HG02798 (cell line): ENCODE data around the gene SATB2.

Experiments used
- ATAC-seq: cut with Tn5 transposase; IDR thresholded peaks from one replicate; pipeline ENCODE4 v1.9.1; 2021; ENCODE audit warnings: mild to moderate bottlenecking; ENCODE audit not compliant: unreplicated experiment, poor library complexity

The SATB2 gene

DNA sequence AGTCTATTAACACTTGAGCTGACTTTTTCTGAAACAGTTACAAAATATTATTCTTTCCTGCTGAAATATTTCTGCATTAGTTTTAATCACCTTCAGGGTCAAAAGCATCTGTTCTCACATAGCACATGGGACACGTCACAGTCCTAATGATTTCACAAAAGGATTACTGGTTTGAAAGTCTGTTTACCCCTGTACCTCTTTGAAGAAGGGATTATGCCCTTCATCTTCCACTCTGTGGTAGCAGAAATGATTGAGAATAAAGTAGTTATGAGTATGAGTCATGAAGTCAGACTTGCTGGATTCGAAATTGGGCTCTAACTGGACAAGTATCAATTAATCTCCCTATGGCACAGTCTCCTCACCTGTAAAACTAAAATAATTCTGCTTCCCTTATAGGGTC is 121.2 kb downstream of the SATB2 start:
- no peak for ATAC-seq

DNA sequence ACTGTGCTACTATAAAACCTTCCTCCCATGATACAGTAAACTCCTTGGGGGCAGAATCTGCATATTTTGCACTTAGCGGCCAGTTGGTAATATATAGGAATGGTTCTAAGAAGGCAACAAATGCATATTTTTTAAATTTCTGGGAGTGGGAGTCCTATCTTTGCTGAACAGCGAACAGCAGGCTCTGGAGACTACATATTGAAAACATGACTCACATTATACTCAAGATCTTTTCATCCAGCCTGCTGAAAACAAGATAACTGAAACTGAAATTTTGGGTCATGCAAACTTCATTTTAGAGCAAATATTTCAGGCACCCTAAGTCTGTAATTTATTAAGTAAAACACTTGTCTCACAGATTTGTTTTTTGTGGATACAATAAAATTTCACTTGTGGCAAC is 122.2 kb downstream of the SATB2 start:
- ATAC-seq = no peak

DNA sequence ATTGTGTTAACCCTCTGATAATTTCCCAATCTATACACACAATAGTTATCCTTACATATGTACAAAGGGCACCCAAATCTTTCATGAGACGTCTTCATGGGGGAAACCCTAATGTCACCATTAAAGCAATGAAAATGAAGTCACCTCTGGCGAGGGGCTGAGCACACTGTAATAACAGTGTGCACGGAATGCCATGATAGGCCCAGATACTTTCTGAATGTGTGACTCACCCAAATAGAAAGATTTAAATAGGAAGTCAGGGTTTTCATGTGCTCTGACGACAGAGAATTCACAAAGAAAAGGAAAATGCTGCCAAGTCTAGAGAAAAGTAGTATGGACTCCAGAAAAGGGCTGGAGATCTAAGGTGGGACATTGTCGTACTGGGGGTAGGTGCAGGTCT is 128.3 kb downstream of the SATB2 start:
- no peak for ATAC-seq

DNA sequence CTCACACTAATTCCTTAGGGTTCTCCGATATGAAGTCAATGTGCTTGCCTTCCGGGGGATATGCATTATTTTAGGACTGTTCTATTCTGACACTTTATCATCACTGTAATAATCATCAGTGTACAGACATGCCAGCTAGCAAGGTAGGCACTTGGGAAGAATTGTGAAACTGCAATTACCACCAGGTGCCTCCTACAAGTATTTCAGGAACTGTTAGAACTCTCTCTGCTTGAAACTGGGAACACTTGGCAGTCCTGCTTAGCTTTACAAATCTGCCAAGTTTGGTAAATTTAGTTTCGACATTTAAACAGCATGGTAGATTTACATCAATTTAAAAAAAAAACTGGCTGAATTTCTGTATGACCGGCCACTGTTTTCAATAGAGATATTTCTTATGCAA is 128.7 kb downstream of the SATB2 start:
- no peak for ATAC-seq

DNA sequence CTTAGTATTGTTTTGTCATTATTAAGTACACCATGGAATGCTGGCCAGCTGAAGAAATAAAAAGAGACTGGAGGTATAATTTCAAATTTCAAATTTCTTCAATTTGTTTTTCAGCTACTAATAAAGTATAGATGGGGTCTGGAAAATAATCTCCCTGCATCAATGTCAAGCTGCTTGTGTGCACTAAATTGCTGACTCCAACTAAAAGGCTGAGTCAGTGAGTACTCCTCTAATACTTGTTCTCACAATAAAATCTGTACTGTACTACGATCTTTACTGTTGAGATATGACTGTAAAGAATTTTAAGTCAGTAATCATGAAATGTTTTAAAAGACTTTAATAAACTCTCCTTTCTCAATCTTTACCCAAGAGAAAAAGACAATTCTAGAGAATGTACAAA is 131.9 kb downstream of the SATB2 start:
- no peak for ATAC-seq

DNA sequence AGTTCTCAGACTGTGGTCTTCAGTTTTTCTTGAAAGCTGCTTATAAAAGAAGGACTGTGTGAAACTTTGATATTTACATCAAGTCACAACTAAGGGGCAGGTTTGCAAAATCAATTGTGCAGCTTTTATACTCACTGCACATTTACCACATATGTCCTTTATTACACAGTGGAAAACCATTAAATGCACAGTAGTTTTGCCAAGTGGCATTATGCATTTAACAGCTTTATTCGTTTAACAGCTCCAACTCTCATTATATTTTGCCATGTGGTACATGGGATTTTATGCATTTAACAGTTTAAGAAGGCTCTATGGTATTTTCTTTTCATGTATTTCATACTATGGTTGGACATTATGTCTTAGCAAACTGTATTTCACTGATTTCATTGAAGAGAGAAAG is 135.6 kb downstream of the SATB2 start:
- no peak for ATAC-seq

DNA sequence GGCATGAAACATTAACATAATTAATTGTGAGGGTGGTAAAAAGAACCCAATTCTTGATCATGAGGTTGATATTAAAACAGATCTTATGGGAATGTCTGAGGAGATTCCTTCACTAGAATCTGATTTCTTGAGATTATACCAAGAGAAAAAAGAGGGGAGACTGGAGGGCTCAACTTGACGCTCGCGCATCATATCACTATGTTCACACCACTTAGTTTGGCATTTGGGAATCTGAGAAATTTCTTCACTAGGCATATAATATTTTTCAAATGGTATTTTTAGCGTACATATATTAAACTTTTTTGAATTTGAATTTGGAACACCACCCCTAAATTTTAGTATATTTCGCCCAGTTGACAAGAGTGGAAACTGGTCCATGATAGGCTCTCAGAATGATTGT is 140.1 kb downstream of the SATB2 start:
- no peak for ATAC-seq

DNA sequence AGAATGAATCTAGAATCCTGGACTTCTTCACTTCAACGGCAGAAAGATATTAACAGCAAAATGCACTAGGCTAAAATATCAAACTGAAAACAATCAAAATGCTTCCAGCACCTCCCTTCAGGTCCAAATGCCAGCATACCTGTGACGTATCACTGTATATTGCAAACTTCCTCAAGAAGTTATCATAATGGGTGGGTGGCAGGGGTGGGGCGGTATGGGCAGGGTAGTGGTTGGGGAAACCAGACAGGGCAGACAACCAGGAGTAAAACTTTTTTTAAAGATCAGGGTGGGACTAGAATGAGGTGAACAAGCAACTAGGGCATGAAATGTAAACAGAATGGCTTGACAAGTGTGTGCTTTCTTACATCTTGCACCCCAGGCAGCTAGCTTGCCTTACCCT is 140.9 kb downstream of the SATB2 start:
- no peak for ATAC-seq

DNA sequence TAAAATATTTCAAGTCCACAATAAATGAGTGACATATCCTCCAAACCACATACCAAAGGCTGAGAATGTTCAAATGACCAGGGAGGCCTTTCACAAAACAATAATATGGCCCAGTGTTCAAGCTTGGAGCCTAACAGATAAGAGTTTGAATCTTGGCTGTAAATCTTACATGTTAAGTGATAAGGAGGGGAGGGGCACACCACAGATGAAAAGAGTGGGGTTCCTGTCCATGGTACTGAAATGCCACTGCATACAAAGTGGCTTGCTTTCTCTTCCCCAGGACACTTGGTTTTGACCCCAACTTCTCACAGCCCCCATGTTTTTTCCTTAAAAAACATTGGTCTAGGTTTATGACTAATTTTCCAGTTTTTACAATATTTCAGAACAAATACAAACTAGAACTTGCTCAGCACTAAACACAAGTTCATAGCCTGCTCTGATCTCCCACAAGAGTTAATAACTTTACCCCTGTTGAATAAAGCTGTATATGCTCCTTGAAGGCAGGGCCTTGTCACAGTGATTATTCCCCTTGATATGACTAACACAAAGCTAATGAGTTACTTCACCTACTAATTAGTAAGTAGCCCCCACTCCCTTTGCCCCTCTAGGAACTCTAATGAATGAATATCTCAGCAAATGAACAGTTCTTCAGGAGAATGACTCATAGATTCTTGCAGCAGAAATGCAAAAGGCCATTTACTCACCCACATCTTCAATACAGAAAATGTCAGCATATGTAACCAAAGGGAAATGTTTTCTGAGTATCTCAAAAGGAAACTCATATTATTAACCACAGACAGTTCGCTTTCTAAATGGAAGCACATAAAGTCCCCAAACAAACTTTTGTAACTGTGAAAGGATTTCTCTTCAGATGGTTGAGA is 142.2 kb downstream of the SATB2 start:
- ATAC-seq = no peak

DNA sequence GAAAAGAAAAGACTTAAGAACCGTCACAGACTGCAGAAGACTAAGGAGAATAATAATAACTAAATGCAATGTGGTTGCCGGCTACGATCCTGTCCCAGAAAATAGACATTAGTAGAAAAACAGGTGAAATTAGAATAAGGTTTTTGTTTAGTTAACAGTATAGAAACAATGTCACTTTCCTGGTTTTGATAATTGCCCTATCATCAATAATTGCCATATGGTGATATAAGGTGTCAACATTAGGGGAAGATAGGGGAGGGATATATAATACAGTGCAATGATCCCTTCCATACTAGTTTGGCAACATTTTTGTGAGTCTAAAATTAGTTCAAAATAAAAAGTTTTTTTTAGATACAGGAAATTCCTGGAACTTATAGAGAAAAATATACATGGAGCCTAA is 144.8 kb downstream of the SATB2 start:
- ATAC-seq = no peak

DNA sequence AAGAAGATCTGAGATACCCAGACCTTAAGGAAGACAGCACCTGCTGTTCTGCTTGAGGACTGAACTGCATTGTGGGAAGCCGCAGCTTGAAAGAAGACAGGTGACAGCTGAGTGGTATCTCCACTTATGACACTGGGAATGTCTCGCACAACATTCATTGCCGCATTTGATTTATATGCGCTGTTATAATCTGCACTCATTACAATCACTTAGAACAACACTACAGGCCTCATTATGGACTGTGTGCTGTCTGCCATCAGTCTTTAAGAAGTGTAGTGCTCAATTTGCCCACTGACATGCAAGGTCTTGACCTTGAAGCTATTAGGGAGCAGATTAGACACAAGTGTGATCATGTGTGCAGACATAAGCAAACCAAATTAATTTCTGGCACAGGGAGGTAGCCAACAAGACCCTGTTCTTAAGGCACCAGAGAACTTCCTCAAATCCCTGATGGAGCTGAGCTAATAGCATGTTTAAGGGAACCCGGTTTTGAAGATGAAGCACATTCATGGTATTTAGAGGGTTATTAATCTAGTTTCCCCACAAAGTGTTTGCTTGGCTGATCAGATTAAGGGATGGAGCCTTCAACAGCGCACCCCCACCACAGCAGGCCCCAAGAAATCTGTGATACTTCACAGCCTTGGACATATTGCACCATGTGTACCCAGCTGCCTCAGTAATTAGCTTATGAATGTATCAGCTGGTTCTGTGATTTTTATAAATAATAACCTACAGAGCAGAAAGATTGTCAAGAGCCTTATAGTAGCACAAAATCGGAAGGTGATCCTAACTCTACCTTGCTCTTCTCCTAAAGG is 146.8 kb downstream of the SATB2 start:
- ATAC-seq = no peak

DNA sequence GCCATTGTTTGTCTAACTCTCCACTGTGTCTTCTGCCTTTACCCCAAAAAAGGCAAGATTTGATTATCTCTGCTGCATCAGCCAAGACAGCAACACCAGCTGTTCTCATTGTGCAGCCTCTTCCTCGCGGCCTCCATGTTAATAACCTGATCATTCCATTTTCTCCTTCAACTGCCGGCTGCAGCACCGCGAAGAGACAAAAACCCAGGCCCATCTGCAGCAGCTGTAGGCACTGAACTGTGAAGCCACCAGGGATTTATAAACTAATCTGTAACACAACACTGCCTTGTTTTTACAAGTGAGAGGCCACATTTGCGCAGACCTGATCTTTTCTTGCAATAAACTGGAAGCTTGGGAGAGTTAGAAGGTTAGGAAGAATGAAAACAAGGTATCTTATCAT is 147.8 kb downstream of the SATB2 start:
- no peak for ATAC-seq

DNA sequence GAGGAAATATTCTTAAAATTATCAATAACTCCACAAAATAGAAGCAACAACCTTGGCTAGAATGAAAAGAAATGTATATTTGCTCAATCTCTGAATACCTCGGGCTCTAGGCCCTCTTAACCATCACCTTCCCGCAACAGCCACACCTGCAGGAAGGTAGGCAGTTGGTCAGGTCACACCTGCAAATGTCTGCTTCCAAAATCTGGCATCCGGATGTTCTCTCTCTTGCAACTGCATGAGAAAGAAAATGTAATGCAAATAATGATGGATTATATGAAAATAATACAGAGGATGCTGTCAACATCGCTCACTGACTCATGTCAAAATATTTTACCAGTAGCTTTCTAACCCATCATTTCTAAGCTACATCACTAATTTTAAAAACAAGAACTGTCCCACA is 148.3 kb downstream of the SATB2 start:
- ATAC-seq = no peak

DNA sequence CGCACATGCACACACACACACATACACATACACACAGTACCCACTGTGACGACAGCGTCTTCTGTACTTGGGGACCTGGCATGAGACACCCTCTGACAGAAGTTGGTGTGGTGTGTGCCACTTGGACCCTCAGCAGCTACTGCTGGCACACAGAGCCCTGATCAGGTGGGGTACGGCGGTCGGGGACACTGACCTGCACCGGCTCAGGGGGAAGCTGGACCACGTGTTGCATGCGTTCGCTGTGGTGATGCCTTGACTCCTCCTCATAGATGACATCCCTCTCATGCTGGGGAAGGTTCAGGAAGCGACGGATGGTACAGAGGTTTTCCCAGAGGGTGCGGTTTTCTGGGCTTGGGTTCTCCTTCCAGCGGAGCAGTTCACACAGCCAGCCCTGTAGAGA is 149.2 kb downstream of the SATB2 start:
- no peak for ATAC-seq

DNA sequence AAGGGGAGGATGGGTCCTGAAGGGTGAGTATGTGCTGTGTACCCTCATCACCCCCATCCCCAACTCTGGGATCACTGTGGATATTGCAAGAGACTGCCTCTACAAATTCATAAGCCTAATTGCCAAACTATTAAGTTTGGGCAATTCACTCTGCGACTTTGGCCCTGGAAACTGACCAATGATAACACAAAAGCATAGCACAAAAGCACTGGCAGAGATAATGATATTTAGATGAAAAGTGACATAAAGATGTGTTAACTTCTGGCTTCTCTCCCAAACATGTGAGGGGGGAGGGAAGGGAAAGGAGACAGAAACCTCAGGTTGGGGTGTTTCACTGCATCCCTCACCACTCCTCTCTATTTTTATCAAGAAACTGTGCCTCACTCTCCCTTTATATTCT is 150.3 kb downstream of the SATB2 start:
- ATAC-seq = no peak

DNA sequence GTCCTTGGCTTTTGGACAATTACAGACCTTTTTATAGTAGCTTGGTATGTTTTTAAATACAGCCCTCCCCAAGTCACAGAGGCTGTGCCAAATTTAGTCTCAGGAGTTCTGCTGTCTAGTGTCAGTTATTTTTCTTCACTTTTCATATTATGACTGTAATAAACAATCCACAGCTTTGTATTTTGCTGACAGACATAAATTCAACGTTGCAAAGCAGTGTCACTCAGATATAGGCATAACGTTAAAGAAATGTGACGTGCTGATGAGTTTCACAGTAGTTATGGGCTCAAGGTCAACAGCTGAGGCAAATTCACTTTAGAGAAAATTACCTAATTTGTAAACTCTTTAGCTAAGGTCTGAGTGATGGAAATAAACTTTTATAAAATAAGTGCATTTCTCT is 151.6 kb downstream of the SATB2 start:
- no peak for ATAC-seq

DNA sequence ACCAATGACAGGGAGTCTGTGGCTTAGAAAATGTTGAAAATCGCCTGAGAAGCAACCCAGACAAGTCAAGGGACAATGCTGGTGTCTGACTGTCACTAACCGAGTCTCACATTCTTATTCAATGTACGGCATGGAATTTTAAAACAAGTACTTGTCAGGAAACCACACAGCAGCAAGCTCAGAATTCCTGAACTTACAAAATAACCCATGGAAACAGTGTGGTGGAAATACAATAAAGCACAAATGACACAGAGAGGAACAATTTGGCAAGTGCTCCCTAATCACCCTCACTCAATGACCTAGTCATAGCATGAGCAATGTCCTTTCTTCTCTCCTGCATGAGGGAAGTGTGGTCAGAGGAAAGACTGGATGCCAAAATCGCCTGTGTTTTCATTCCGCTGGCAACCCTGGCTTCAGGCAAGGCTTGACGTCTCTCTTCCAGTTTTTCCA is 154.0 kb downstream of the SATB2 start:
- ATAC-seq = no peak

DNA sequence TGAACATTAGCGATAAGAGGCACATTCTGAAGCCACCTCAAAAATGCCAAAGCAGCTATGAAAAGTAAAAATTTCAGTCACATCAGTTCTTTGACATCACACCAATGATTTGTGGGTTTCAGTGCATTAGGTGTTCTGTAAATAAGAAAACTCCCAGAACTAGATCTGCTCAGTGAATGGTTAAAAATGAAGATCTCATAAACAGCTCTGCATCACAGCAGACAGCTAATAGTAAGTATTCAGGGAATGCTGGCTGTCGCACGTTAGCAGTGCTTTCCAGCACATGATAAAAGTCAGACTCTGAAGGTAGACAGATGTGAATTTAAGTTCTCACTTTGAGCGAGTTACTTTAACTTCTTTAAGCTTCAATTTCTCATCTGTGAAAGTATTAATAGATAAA is 154.9 kb downstream of the SATB2 start:
- no peak for ATAC-seq

DNA sequence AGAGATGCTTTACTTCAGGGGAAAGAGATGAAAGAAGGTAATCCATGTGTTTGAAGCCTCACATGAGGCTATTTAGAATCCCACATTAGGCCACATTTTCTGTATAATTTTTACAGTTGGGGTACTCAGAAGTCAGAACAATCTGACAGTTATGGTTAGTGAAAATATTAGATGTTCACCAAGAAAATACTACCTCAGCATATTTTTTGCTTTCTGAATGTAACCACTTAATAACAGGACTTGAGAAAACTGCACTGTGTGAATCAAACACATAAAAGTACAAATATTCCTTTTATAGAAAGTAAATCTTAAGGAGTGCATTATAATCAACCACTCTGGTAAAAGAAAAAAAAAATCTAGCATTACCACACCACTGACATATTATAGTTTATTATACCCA is 169.3 kb downstream of the SATB2 start:
- no peak for ATAC-seq

DNA sequence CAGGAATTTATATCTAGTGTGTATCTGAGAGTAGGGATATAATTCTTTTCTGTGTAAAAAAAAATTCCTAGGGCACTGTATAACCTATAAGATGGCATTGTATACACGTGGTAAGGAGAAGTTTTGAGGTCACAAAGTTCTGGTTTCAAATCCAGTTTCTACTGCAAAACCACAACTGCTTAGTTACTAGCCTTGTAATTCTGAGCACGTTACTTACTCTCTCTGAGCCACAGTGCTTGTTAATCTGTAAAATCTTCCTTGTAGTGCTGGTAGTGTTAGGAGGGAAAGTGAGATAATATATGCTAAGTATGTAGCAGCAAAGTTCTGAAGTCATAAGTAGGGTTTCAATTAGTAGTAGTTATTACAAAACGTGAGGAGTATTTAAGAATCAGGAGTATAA is 175.4 kb downstream of the SATB2 start:
- ATAC-seq = no peak

DNA sequence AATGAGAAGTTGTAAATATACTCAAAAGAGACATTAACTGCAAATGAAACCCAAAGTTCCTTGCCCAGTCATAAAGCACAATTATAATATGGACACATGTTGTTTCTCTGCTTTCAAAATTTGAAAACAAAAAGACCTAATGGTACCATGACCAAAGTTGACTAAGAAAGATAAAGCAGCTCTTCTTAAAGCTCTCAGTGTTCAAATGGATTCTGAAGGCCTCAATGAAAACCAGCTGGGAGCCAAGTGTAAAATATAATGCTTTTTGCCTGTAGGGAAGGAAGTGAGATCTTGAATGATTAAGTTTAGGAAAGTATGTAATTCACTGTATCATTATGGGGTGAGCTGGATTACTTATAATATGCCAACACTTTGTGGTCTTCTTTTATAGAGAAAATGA is 178.6 kb downstream of the SATB2 start:
- no peak for ATAC-seq

DNA sequence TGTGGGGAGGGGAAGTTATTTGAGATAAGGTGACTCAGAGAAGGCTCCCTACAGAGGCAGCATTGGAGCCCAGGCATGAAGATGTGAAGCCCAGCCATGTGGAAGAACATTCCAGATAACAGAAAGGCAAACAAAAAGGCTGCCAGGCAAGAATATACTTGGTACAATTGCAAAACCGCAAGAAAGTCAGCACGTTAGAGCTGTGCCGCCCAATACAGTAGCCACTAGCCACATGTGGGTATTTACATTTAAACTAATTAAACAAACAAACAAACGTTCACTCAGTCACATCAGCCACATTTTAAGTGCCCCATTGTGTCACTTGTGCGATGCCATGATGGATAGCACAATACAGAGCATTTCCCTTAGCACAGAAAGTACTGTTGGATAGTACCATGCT is 179.6 kb downstream of the SATB2 start:
- no peak for ATAC-seq
